HG03469 (cell line): ENCODE data around the gene ADGRL1.

Experiments used
- ATAC-seq: cut with Tn5 transposase; IDR thresholded peaks from one replicate; pipeline ENCODE4 v1.9.1; 2021; ENCODE audit warnings: mild to moderate bottlenecking, moderate library complexity, moderate number of reproducible peaks; ENCODE audit not compliant: unreplicated experiment

The ADGRL1 gene

GRCh38 chr19:14115756-14116155 is 90.2 kb downstream of the ADGRL1 start:
- no peak for ATAC-seq

- ATAC-seq: no peak
Measured at GRCh38 chr19:14114854-14115253, 91.1 kb downstream of the ADGRL1 start.

DNA sequence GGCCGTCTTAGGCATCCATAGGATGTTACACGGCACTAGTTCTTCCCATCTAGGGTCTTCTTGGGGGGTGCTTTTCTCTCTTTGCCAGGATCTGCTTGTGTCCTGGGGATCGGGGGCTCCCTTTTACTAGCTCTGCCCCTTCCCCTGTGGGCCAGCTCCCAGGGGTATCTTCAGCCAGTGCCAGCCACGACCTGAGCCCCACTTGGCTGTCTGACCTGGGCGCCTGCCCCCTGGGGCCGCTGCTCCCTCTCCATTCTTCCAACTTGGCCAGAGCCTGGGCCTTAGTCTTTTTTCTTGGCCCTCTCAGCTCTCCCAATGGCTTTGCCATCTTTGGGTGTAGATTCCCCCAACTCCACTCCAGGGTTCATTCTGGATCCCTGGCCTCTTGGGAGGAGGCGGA is 91.5 kb downstream of the ADGRL1 start:
- no peak for ATAC-seq

- no peak for ATAC-seq
Measured at GRCh38 chr19:14113762-14114414, 92.1 kb downstream of the ADGRL1 start.

DNA sequence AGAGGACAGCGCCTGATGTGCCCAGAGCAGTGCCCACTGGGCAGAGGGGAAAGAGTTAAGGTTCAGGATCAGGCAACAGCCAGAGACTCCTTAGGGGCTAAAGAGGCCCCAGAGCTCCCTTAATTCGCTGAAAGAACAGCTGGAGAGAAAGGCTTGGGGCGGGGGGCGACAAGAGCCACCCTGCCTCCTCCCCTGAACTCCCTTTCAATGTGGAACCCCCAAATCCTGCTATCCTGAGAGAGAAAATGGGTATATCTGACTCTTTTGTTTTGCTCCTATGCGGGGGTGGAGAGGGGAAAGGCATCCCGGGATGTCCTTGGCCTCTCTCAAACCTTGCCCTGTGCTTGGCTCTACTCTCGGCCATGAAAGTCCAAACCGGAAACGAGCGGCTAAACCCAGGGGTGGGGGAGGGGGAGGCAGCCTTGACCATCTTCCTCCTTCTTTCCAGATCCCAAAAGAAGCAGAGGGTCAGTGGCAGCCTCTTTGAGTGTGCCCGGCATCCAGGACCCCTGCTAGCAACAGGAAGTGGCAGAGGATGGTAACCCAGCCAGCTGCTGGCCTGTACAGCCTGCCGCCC is 93.1 kb downstream of the ADGRL1 start:
- no peak for ATAC-seq

DNA sequence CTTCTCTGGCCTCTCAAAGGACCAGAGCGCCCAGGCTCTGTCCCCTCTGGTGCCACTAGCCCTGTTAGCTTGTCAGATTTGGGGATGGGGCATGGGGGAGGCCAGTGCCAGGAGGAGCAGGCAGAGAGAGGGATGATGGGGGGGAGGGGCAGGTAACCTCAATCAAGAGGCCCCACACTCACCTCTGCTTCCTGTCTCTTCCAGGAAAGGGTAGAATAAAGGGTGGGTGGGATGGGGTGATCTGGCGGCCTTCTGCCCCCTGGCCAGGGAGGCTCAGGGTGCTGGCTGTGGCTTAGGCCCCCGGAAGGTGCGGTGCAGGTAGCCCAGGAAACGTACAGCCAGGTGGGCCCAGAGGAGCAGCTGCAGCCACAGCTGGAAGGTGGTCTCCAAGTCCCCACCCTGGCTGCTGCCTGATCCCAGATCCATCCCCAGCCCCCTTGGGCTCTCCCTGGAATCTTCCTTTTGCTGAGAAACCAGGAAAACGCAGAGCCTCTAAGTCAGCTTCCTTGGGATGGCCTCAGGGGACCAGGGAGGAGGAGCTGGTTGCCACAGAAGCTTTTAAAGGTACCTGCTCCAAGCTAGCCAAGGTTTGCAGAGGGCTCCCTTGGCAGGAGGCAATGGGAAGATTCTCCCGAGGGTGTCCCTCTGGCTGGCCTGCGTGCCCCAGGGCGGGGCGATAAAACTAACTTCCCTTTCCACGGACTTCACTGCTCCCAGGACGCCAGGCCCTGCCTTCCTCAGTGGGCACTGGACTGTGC is 93.7 kb downstream of the ADGRL1 start:
- no peak for ATAC-seq

GRCh38 chr19:14111486-14111885 is 94.5 kb downstream of the ADGRL1 start:
- no peak for ATAC-seq

DNA sequence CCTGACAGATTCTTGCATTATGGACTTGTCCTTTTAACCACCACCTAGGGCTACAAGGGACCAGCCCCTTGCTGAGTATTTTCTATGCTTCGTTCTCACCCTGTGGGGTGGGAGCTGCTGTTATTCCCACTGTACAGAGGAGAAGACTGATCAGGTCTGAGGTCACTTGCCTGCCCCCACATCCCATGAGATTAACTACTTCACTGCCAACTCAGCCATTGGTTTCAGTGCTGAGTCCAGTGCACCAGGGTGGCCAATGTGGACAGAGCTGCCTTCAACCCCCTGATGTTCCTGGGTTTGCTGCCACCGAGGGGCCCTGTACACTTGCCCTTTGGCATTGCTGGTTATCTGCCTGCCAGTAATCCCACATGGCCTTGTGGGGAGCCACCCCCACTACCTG is 95.3 kb downstream of the ADGRL1 start:
- no peak for ATAC-seq

DNA sequence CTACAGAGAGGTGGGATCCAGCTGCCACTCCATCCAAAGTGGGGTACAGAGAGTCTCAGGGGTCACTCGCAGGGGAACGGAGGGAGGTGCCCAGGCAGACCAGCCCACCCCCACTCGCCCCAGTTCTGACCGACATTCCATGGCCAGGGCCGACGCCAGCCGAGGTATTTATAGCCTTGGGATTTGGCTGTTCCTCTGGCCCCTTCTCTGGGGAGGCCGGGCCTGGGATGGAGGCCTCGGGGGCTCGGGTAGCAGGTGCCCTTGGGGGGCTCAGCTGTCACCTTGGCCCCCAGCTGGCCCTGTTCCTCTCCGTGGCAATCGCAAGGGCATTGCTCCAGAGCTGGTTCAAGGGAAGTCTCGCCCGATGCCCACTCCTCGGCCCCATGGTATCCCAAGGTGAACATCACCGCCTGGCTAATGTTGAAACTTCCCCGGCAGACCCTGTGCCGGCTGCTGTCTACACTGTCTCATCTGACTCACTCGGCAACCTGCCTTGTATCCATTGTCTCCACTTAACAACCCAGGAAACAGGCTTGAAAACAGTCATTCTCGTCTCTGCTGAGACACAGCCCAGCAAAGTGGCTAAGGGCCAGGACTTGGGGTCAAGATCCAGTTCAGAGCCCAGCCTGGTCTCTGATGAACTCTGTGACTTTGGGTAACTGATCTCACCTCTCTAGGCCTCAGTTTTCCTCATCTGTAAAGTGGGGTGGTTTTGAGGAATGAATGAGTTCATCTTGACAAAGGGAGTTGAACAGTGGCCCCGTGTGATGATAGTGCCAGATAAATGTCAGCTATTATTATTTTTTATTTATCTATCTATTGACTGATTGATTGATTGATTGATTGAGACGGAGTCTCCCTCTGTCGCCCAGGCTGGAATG is 98.1 kb downstream of the ADGRL1 start:
- no peak for ATAC-seq

- no peak for ATAC-seq
Measured at GRCh38 chr19:14106840-14107239, 99.1 kb downstream of the ADGRL1 start.

DNA sequence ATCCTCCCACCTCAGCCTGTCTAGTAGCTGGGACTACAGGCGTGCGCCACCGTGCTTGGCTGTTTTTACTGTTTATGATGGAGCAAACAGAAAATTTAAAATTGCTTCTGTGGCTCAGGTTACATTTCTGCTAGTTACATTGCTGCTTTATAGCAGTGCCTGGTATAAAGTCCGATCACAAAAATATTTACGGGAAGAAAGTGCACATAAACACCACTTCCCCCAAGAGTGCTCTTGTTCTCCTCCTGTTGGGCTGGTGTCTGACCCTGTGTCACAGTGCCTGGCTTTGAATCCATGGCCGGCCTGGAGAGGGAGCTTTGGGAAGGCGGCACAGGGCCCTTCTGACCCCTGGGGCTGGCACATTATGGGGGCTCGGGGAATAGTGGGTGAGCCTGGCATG is 100.3 kb downstream of the ADGRL1 start:
- ATAC-seq: no peak

DNA sequence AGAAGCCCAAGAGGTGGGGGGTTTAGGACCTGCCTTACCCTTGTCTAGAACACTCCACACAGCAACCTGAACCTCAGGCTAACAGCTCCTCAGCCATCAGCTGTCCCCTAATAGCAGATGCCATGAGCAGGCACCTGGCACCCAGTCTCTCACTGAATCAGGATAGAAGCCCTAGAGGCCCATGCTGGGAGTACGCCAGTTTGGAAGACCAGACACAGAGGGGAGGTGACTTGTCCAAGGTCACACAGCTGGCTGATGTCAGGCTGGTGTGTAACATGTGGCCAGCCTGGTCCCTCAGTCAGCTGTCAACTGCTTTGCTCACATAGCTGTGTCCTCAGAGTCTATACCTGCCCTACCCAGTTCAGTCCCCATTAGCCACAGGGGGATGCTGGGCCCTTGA is 102.7 kb downstream of the ADGRL1 start:
- ATAC-seq: no peak

DNA sequence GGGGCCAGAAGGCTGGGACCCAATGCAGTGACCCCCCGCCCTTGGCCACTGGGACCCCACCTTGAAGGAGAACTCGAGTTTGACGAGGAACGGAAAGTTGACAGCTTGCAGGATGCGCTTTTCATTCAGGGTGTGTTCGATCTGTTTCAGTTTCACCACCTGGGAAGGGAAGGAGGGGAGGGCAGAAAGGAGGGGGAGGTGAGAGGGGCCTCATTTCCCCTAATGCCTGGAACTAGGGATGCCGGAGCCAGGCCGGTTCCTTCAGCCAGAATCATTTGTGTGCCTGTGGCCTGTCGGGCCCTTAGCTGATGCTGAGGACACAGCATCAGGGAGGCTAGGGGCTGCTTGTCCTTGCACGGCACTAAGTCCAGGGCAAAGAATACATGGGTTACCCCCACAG is 103.2 kb downstream of the ADGRL1 start:
- no peak for ATAC-seq

DNA sequence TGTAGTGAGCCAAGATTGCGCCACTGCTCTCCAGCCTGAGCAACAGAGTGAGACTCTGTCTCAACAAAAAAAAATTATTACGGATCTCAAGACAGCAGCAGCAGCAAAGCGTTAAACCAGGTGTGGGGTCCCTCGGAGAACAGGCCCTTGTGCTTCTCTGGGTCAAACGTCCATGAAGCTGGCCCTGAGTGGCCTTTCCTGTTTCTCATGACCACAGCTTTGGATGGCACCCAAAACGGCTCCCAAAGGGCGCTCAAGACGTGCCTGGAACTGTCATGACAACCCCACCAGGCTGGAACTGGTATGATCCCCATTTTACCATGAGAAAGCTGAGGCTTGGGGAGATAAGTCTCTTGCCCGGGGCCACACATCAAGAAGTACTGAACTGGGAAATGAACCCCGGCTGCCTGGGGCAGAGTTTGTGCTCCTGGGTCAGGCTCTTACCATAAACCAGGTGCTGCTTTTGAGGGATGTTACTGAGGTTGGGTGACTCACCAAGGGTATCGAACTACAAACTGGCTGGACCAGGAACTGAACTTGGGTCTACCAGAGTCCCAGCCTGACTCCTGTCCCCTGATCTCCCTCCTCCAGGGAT is 103.8 kb downstream of the ADGRL1 start:
- no peak for ATAC-seq

- ATAC-seq: no peak
Measured at GRCh38 chr19:14101003-14101545, 104.9 kb downstream of the ADGRL1 start.
